ENCODE data around the gene SLAMF1.
A peak's percentile ranks its signal among the peaks of the same experiment; 100 is the strongest.
"Not testable (repeated sequence)": the region's sequence is repeated elsewhere in the genome, so short reads cannot be mapped to it uniquely, and the experiment has no call there.

Gene SLAMF1

GRCh38 chr1:160605792-160606479, 40.9 kb downstream of the SLAMF1 start:
- no peak for DNase-seq (ENCODE audit: low read depth in 2 of 2, low spot score in 1 of 2)

GRCh38 chr1:160605205-160605604, 41.6 kb downstream of the SLAMF1 start:
- no peak for DNase-seq (ENCODE audit: low read depth in 2 of 2, low spot score in 1 of 2)

- DNase-seq (ENCODE audit: low read depth in 2 of 2, low spot score in 1 of 2): no peak
Observed at GRCh38 chr1:160597705-160598104, 49.1 kb downstream of the SLAMF1 start.

- DNase-seq (ENCODE audit: low read depth in 2 of 2, low spot score in 1 of 2): no peak
Observed at GRCh38 chr1:160597051-160597450, 49.8 kb downstream of the SLAMF1 start.

GRCh38 chr1:160590488-160590887, 56.4 kb downstream of the SLAMF1 start:
- no peak for DNase-seq (ENCODE audit: low read depth in 2 of 2, low spot score in 1 of 2)

- no peak for DNase-seq (ENCODE audit: low read depth in 2 of 2, low spot score in 1 of 2)
Observed at GRCh38 chr1:160588468-160588867, 58.4 kb downstream of the SLAMF1 start.

GRCh38 chr1:160584784-160585183, 62.1 kb downstream of the SLAMF1 start:
- no peak for DNase-seq (ENCODE audit: low read depth in 2 of 2, low spot score in 1 of 2)

GRCh38 chr1:160582976-160583375, 63.9 kb downstream of the SLAMF1 start:
- DNase-seq (ENCODE audit: low read depth in 2 of 2, low spot score in 1 of 2): not testable (repeated sequence)

GRCh38 chr1:160581961-160582360, 64.9 kb downstream of the SLAMF1 start:
- no peak for DNase-seq (ENCODE audit: low read depth in 2 of 2, low spot score in 1 of 2)

GRCh38 chr1:160580221-160580812, 66.5 kb downstream of the SLAMF1 start:
- DNase-seq (ENCODE audit: low read depth in 2 of 2, low spot score in 1 of 2): no peak

- no peak for DNase-seq (ENCODE audit: low read depth in 2 of 2, low spot score in 1 of 2)
Observed at GRCh38 chr1:160579216-160579701, 67.6 kb downstream of the SLAMF1 start, which contains the start of gene CD84. TSS of gene CD84 (minus strand) at chr1:160579496. CDS start at chr1:160579437, 59 bp downstream.

GRCh38 chr1:160578525-160579191, 68.2 kb downstream of the SLAMF1 start:
- DNase-seq (ENCODE audit: low read depth in 2 of 2, low spot score in 1 of 2): no peak

GRCh38 chr1:160578175-160578524, 68.7 kb downstream of the SLAMF1 start:
- DNase-seq (ENCODE audit: low read depth in 2 of 2, low spot score in 1 of 2): no peak

- DNase-seq (ENCODE audit: low read depth in 2 of 2, low spot score in 1 of 2): no peak
Observed at GRCh38 chr1:160577671-160578070, 69.2 kb downstream of the SLAMF1 start.

GRCh38 chr1:160576884-160577283, 70.0 kb downstream of the SLAMF1 start:
- DNase-seq (ENCODE audit: low read depth in 2 of 2, low spot score in 1 of 2): no peak

- DNase-seq (ENCODE audit: low read depth in 2 of 2, low spot score in 1 of 2): peak in 1 of 2 donors; percentile 39
Observed at GRCh38 chr1:160576390-160576789, 70.5 kb downstream of the SLAMF1 start.

GRCh38 chr1:160575112-160575664, 71.7 kb downstream of the SLAMF1 start:
- no peak for DNase-seq (ENCODE audit: low read depth in 2 of 2, low spot score in 1 of 2)

- no peak for DNase-seq (ENCODE audit: low read depth in 2 of 2, low spot score in 1 of 2)
Observed at GRCh38 chr1:160570840-160571239, 76.0 kb downstream of the SLAMF1 start.

GRCh38 chr1:160569806-160570205, 77.0 kb downstream of the SLAMF1 start:
- no peak for DNase-seq (ENCODE audit: low read depth in 2 of 2, low spot score in 1 of 2)

- DNase-seq (ENCODE audit: low read depth in 2 of 2, low spot score in 1 of 2): peak; percentile 20 to 70
Observed at GRCh38 chr1:160567858-160568682, 78.8 kb downstream of the SLAMF1 start.

- no peak for DNase-seq (ENCODE audit: low read depth in 2 of 2, low spot score in 1 of 2)
Observed at GRCh38 chr1:160567341-160567740, 79.5 kb downstream of the SLAMF1 start.

Measured in stimulated activated CD8-positive, alpha-beta memory T cell treated with anti-CD3 and anti-CD28 coated beads, Interleukin-4, amount 100 ng/mL, for 4 hours (primary cell).